Mesenchymal stem cell (in vitro differentiated cells and primary cell): Measurements from ENCODE around the gene SULF2. TPM values are rescaled to one million over a fixed set of nuclear protein-coding genes. Genes with fewer than 3 reads are reported as not detected.
A peak's percentile ranks its signal among the peaks of the same experiment; 100 is the strongest.

Source experiments
- DNase-seq: peaks from one replicate; pipeline ENCODE4 v3.0.0-alpha.2; 2013
- H2AFZ ChIP-seq: one replicate; pipeline ENCODE4 v1.6.1; 2013; ENCODE audit warnings: low read depth, mild to moderate bottlenecking, control low read depth, inconsistent platforms, low read length, moderate library complexity
- H2AK5ac ChIP-seq: 2 replicates; pipeline ENCODE4 v1.6.1; 2013; ENCODE audit warnings: low read length, moderate library complexity, mild to moderate bottlenecking, inconsistent platforms; ENCODE audit not compliant: severe bottlenecking
- H2BK120ac ChIP-seq: one replicate; pipeline ENCODE4 v1.6.1; 2013; ENCODE audit warnings: low read depth, mild to moderate bottlenecking, inconsistent platforms, low read length, moderate library complexity
- H2BK12ac ChIP-seq, 2 experiments: one replicate each; pipeline ENCODE4 v1.6.1; 2013; ENCODE audit warnings: inconsistent platforms in 2 of 2, low read length in 2 of 2, mild to moderate bottlenecking in 2 of 2, moderate library complexity in 2 of 2, control low read depth in 1 of 2
- H2BK15ac ChIP-seq: one replicate; pipeline ENCODE4 v1.6.1; 2013; ENCODE audit warnings: mild to moderate bottlenecking, low read depth, inconsistent platforms; ENCODE audit not compliant: poor library complexity, severe bottlenecking
- H2BK5ac ChIP-seq: 2 replicates; pipeline ENCODE4 v1.6.1; 2013; ENCODE audit warnings: low read depth, mild to moderate bottlenecking, low read length, control low read depth, inconsistent platforms; ENCODE audit not compliant: poor library complexity, severe bottlenecking
- H3K14ac ChIP-seq, 2 experiments: one replicate each; pipeline ENCODE4 v1.6.1; 2013; ENCODE audit warnings: inconsistent platforms in 2 of 2, low read length in 2 of 2, control low read depth in 1 of 2, mild to moderate bottlenecking in 1 of 2, moderate library complexity in 1 of 2
- H3K18ac ChIP-seq, 2 experiments: one replicate each; pipeline ENCODE4 v1.6.1; 2013; ENCODE audit warnings: inconsistent platforms in 2 of 2, low read length in 2 of 2, control low read depth in 1 of 2, low read depth in 1 of 2, mild to moderate bottlenecking in 1 of 2
- H3K23ac ChIP-seq, 2 experiments: one replicate each; pipeline ENCODE4 v1.6.1; 2013; ENCODE audit warnings: inconsistent platforms in 2 of 2, low read length in 2 of 2, mild to moderate bottlenecking in 2 of 2, moderate library complexity in 2 of 2, control low read depth in 1 of 2
- H3K27ac ChIP-seq: 2 replicates; pipeline ENCODE4 v1.5.1; 2013; ENCODE audit warnings: mild to moderate bottlenecking, moderate library complexity, low read length, control low read depth, inconsistent platforms; ENCODE audit not compliant: poor library complexity, severe bottlenecking
- H3K27me3 ChIP-seq, 2 experiments: 2 replicates each; pipeline versions ENCODE4 v1.6.1 to v1.7.0; 2013; ENCODE audit warnings: low read length in 2 of 2, mild to moderate bottlenecking in 2 of 2, moderate library complexity in 2 of 2, control low read depth in 1 of 2, inconsistent platforms in 1 of 2; ENCODE audit not compliant: control insufficient read depth in 1 of 2, insufficient read depth in 1 of 2
- H3K36me3 ChIP-seq, 2 experiments: 2 replicates each; pipeline versions ENCODE4 v1.6.1 to v1.7.0; 2013; ENCODE audit warnings: low read length in 2 of 2, control low read depth in 1 of 2, inconsistent platforms in 1 of 2, low read depth in 1 of 2, mild to moderate bottlenecking in 1 of 2; ENCODE audit not compliant: insufficient read depth in 2 of 2, control insufficient read depth in 1 of 2
- H3K4ac ChIP-seq, 2 experiments: one replicate each; pipeline ENCODE4 v1.6.1; 2013; ENCODE audit warnings: inconsistent platforms in 2 of 2, low read length in 2 of 2, mild to moderate bottlenecking in 2 of 2, moderate library complexity in 2 of 2, control low read depth in 1 of 2, low read depth in 1 of 2
- H3K4me1 ChIP-seq: 2 replicates; pipeline ENCODE4 v1.6.1; 2013; ENCODE audit warnings: low read depth, low read length, control low read depth; ENCODE audit not compliant: control insufficient read depth, insufficient read depth
- H3K4me2 ChIP-seq: 2 replicates; pipeline ENCODE4 v1.6.1; 2013; ENCODE audit warnings: low read length, mild to moderate bottlenecking, inconsistent platforms; ENCODE audit not compliant: poor library complexity, severe bottlenecking
- H3K4me3 ChIP-seq, 2 experiments: 2 replicates each; pipeline versions ENCODE4 v1.5.1 to v1.7.0; 2013; ENCODE audit warnings: low read length in 2 of 2, mild to moderate bottlenecking in 2 of 2, control low read depth in 1 of 2, low read depth in 1 of 2; ENCODE audit not compliant: insufficient read depth in 1 of 2
- H3K79me1 ChIP-seq: replicated peaks from 2 replicates; pipeline ENCODE4 v1.6.1; 2013; ENCODE audit warnings: mild to moderate bottlenecking, control low read depth, low read length, inconsistent platforms; ENCODE audit not compliant: poor library complexity, severe bottlenecking
- H3K9ac ChIP-seq: 2 replicates; pipeline ENCODE4 v1.7.0; 2013; ENCODE audit warnings: mild to moderate bottlenecking, low read length, moderate library complexity
- H3K9me3 ChIP-seq: 2 replicates; pipeline ENCODE4 v1.7.0; 2013; ENCODE audit warnings: mild to moderate bottlenecking, low read length; ENCODE audit not compliant: control insufficient read depth
- H4K8ac ChIP-seq: one replicate; pipeline ENCODE4 v1.6.1; 2013; ENCODE audit warnings: inconsistent platforms, mild to moderate bottlenecking, low read length, moderate library complexity
- H4K91ac ChIP-seq: one replicate; pipeline ENCODE4 v1.6.1; 2013; ENCODE audit warnings: mild to moderate bottlenecking, low read length, inconsistent platforms
- WGBS: methylation state at CpG from one replicate; pipeline ENCODE4 v1.1.7; 2013; ENCODE audit warnings: mixed read lengths; 5-methylcytosine and 5-hydroxymethylcytosine counted together
- small RNA-seq: library from polyadenylated mRNA; stranded (forward); fragments of <200 nt; extraction: miRNeasy Mini kit (QIAGEN cat#:217004); gene quantifications from one replicate; pipeline ENCODE3, GENCODE V24; 2013; ENCODE audit warnings: low read depth

SULF2 gene

DNA sequence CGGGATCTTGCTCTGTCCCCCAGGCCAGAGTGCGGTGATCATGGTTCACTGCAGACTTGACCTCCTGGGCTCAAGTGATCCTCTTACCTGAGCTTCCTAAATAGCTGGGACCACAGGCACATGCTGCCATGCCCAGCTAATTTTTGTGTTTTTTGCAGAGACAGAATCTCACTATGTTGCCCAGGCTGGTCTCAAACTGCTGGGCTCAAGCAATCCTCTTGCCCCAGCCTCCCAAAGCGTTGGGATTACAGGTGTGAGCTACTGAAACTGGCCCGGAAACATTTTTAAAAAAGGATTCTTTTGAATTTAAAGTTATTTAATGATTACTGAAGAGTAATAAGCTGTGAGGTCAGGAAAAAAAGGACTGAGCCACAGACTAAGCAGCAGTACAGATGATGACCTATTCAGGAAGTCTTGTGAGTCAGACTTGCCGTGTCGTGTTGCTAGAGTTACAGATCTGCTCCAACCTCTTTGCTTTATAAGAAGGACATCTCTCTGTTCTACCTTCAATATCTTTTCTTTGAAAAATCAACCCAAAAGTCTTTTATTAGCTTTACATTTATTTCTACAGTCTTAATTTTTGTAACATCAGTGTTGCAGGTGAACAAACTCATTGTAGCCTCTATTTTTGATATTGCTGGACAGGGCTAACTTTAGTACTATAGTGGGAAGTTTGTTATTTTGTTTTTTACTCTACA is 174.9 kb downstream of the SULF2 start:
- no peak overlapping the region for H4K8ac ChIP-seq
- H4K91ac ChIP-seq: no peak overlapping the region
- peak overlapping the region in 1 of 2 experiments; percentile 54 for H3K4ac ChIP-seq
- no peak overlapping the region for H3K4me3 ChIP-seq
- DNase-seq: peak; percentile 94
- H2BK120ac ChIP-seq: peak overlapping the region; percentile 49
- no peak overlapping the region for H3K23ac ChIP-seq
- H2AFZ ChIP-seq: no peak overlapping the region
- no peak overlapping the region for H3K4me2 ChIP-seq
- H2BK12ac ChIP-seq: peak overlapping the region; percentile 77 to 86
- H3K18ac ChIP-seq: peak overlapping the region; percentile 70 to 88
- no peaks in the 10 kb centered on the region for H3K9me3 ChIP-seq
- H3K9ac ChIP-seq: peak overlapping the region; percentile 87
- H3K36me3 ChIP-seq: peaks cover 2 to 7% of the 10 kb centered on the region in 2 experiments
- WGBS: 41% methylated on average over 6 of the region's 6 CpGs
- peaks cover 4% of the 10 kb centered on the region for H3K4me1 ChIP-seq
- peak overlapping the region; percentile 73 for H3K27ac ChIP-seq
- peak overlapping the region; percentile 96 for H2BK15ac ChIP-seq
- no peak overlapping the region for H2BK5ac ChIP-seq
- no peak overlapping the region for H3K14ac ChIP-seq
- no peaks in the 10 kb centered on the region for H3K27me3 ChIP-seq
- H3K79me1 ChIP-seq: peaks cover 23% of the 10 kb centered on the region
- H2AK5ac ChIP-seq: no peak overlapping the region

- no peak overlapping the region for H3K18ac ChIP-seq
Observed at GRCh38 chr20:47609001-47609400, 176.3 kb downstream of the SULF2 start.

More at GRCh38 chr20:47609001-47609400, 176.3 kb downstream of the SULF2 start:
- WGBS: 90% methylated on average over 3 of the region's 5 CpGs
- Histone ChIP-seq H4K91ac (no peak overlapping the region), H3K14ac (no peak overlapping the region), H3K27ac (no peak overlapping the region), H3K23ac (no peak overlapping the region), H3K4me3 (no peak overlapping the region), H2AFZ (no peak overlapping the region), H2AK5ac (no peak overlapping the region), H2BK15ac (no peak overlapping the region), H3K9me3 (no peaks in the 10 kb centered on the region), H3K4me2 (no peak overlapping the region), H3K4ac (no peak overlapping the region), H4K8ac (no peak overlapping the region), H3K79me1 (peaks cover 22% of the 10 kb centered on the region), H2BK12ac (no peak overlapping the region), H3K4me1 (peaks cover 4% of the 10 kb centered on the region), H2BK5ac (no peak overlapping the region), H3K36me3 (peaks cover 2 to 6% of the 10 kb centered on the region in 2 experiments), H2BK120ac (no peak overlapping the region), H3K9ac (no peak overlapping the region), H3K27me3 (no peaks in the 10 kb centered on the region)
- peak; percentile 22 for DNase-seq

Small RNA genes lying within 50 kb of the gene (small RNA-seq; reads per million reads assigned to genes)
- gene RNU7-173P: not detected
